Neutrophil (primary cell): ENCODE results near the gene DISC1.
"Not testable (repeated sequence)": the region's sequence is repeated elsewhere in the genome, so short reads cannot be mapped to it uniquely, and the experiment has no call there.

Source experiments
- H3K27ac ChIP-seq: fragments of 200-600 bp; sonication (generic); 2 replicates; pipeline ENCODE4 v1.5.1; 2016; ENCODE audit warnings: mild to moderate bottlenecking, moderate library complexity
- H3K27me3 ChIP-seq: fragments of 200-600 bp; sonication (generic); 2 replicates; pipeline ENCODE4 v1.6.0; 2016; ENCODE audit warnings: mild to moderate bottlenecking
- H3K36me3 ChIP-seq: fragments of 200-600 bp; sonication (generic); 2 replicates; pipeline ENCODE4 v1.5.1; 2017
- H3K4me1 ChIP-seq, 2 experiments: fragments of 200-600 bp in 1 of 2; sonication (generic) in 1 of 2; 1 replicate in 1 of 2; 2 replicates in 1 of 2; pipeline versions ENCODE4 v1.5.1 to v1.6.1; 2013 to 2016; ENCODE audit warnings: low read depth in 1 of 2, low read length in 1 of 2, mild to moderate bottlenecking in 1 of 2, moderate library complexity in 1 of 2; ENCODE audit not compliant: control insufficient read depth in 1 of 2, insufficient read depth in 1 of 2
- H3K4me3 ChIP-seq, 2 experiments: fragments of 200-600 bp in 1 of 2; sonication (generic) in 1 of 2; 1 replicate in 1 of 2; 2 replicates in 1 of 2; pipeline ENCODE4 v1.5.1; 2013 to 2016; ENCODE audit warnings: low read depth in 1 of 2, low read length in 1 of 2, mild to moderate bottlenecking in 1 of 2, moderate library complexity in 1 of 2
- H3K9me3 ChIP-seq: fragments of 200-600 bp; sonication (generic); 2 replicates; pipeline ENCODE4 v1.5.1; 2016
- CTCF ChIP-seq: fragments of 200-600 bp; sonication (generic); IDR thresholded peaks from 2 replicates; pipeline ENCODE4 v1.5.1; 2016; ENCODE audit warnings: antibody characterized with exemption

Gene DISC1

GRCh38 chr1:231653632-231654031, 27.0 kb downstream of the DISC1 start:
- Histone ChIP-seq H3K27ac (no peak overlapping the region), H3K36me3 (no peaks in the 10 kb centered on the region), H3K27me3 (no peaks in the 10 kb centered on the region), H3K9me3 (no peaks in the 10 kb centered on the region), H3K4me3 (no peak overlapping the region), H3K4me1 (no peaks in the 10 kb centered on the region)
- no peak for TF ChIP-seq CTCF

GRCh38 chr1:231656741-231657140, 30.2 kb downstream of the DISC1 start:
- TF ChIP-seq CTCF = no peak
- Histone ChIP-seq H3K4me1 (no peaks in the 10 kb centered on the region), H3K36me3 (no peaks in the 10 kb centered on the region), H3K27ac (no peak overlapping the region), H3K9me3 (no peaks in the 10 kb centered on the region), H3K27me3 (no peaks in the 10 kb centered on the region), H3K4me3 (no peak overlapping the region)

- H3K36me3 ChIP-seq, H3K9me3 ChIP-seq, H3K4me3 ChIP-seq, H3K4me1 ChIP-seq, H3K27me3 ChIP-seq, H3K27ac ChIP-seq: not testable (repeated sequence)
These were observed 31.6 kb downstream of the DISC1 start for GRCh38 chr1:231658223-231658622.

- H3K4me3 ChIP-seq = no peak overlapping the region
- no peak for TF ChIP-seq CTCF
- no peaks in the 10 kb centered on the region for H3K36me3 ChIP-seq
- peaks cover 15% of the 10 kb centered on the region in 2 experiments for H3K4me1 ChIP-seq
- H3K27me3 ChIP-seq = no peaks in the 10 kb centered on the region
- H3K27ac ChIP-seq = no peak overlapping the region
- H3K9me3 ChIP-seq = no peaks in the 10 kb centered on the region
These were observed 33.6 kb downstream of the DISC1 start for GRCh38 chr1:231660198-231660597.

GRCh38 chr1:231663211-231663792, 36.7 kb downstream of the DISC1 start:
- Histone ChIP-seq H3K9me3 (no peaks in the 10 kb centered on the region), H3K4me1 (peaks cover 18 to 21% of the 10 kb centered on the region in 2 experiments), H3K4me3 (no peak overlapping the region), H3K27ac (peak overlapping the region; percentile 34), H3K27me3 (no peaks in the 10 kb centered on the region), H3K36me3 (no peaks in the 10 kb centered on the region)
- TF ChIP-seq CTCF = no peak

GRCh38 chr1:231665101-231665500, 38.5 kb downstream of the DISC1 start:
- Histone ChIP-seq H3K36me3 (no peaks in the 10 kb centered on the region), H3K4me3 (no peak overlapping the region), H3K4me1 (peaks cover 18 to 21% of the 10 kb centered on the region in 2 experiments), H3K27me3 (no peaks in the 10 kb centered on the region), H3K9me3 (no peaks in the 10 kb centered on the region), H3K27ac (no peak overlapping the region)
- TF ChIP-seq CTCF = no peak
